Neural cell (in vitro differentiated cells): ENCODE data around the gene NUDCD2. TPM values are rescaled to one million over a fixed set of nuclear protein-coding genes. Genes with fewer than 3 reads are reported as not detected.

Experiments
- H2AFZ ChIP-seq: fragments of 200-600, 300-800 bp; sonication (generic), shearing (Covaris generic); 2 replicates; pipeline ENCODE4 v1.6.0; 2014; ENCODE audit warnings: low read depth, mild to moderate bottlenecking, antibody characterized with exemption, low read length, moderate library complexity
- H3F3A ChIP-seq: fragments of 200-600 bp; shearing (Covaris generic); 2 replicates; pipeline ENCODE4 v1.6.1; 2016; ENCODE audit warnings: mild to moderate bottlenecking, moderate library complexity, mixed read lengths, antibody characterized with exemption, low read length; ENCODE audit not compliant: insufficient read depth, poor library complexity, severe bottlenecking
- H3K27ac ChIP-seq: fragments of 200-600, 300-800 bp; sonication (generic), shearing (Covaris generic); 2 replicates; pipeline ENCODE4 v1.5.1; 2014; ENCODE audit warnings: mild to moderate bottlenecking, low read length, moderate library complexity
- H3K27me3 ChIP-seq: fragments of 300-800, 200-600 bp; sonication (generic), shearing (Covaris generic); 2 replicates; pipeline ENCODE4 v1.6.0; 2014; ENCODE audit warnings: mild to moderate bottlenecking, low read depth, low read length, moderate library complexity; ENCODE audit not compliant: insufficient read depth
- H3K36me3 ChIP-seq: fragments of 300-800, 200-600 bp; sonication (generic), shearing (Covaris generic); 2 replicates; pipeline ENCODE4 v1.5.1; 2014; ENCODE audit warnings: mild to moderate bottlenecking, antibody characterized with exemption, low read length, moderate library complexity; ENCODE audit not compliant: insufficient read depth
- H3K4me2 ChIP-seq: fragments of 300-800, 200-600 bp; sonication (generic), shearing (Covaris generic); 2 replicates; pipeline ENCODE4 v1.6.0; 2014; ENCODE audit warnings: mild to moderate bottlenecking, low read length
- H3K4me3 ChIP-seq: fragments of 300-800, 200-600 bp; sonication (generic), shearing (Covaris generic); 2 replicates; pipeline ENCODE4 v1.5.1; 2014; ENCODE audit warnings: mild to moderate bottlenecking, low read length, moderate library complexity
- H3K79me2 ChIP-seq: fragments of 200-600 bp; shearing (Covaris generic); replicated peaks from 2 replicates; pipeline ENCODE4 v1.6.0; 2014; ENCODE audit warnings: mild to moderate bottlenecking, low read length, moderate library complexity; ENCODE audit not compliant: insufficient read depth
- H3K9ac ChIP-seq: fragments of 300-800, 200-600 bp; sonication (generic), shearing (Covaris generic); 2 replicates; pipeline ENCODE4 v1.6.1; 2016; ENCODE audit warnings: mild to moderate bottlenecking, low read length, mixed read lengths
- H3K9me2 ChIP-seq: fragments of 200-600 bp; shearing (Covaris generic); 2 replicates; pipeline ENCODE4 v1.6.1; 2016; ENCODE audit warnings: mild to moderate bottlenecking, low read length, mixed read lengths; ENCODE audit not compliant: insufficient read depth
- H3K9me3 ChIP-seq: fragments of 200-600, 300-800 bp; sonication (generic), shearing (Covaris generic); 2 replicates; pipeline ENCODE4 v1.6.1; 2016; ENCODE audit warnings: mild to moderate bottlenecking, mixed run types, low read length, moderate library complexity, mixed read lengths
- H4K20me1 ChIP-seq: fragments of 200-600 bp; shearing (Covaris generic); 2 replicates; pipeline ENCODE4 v1.6.1; 2016; ENCODE audit warnings: mild to moderate bottlenecking, mixed run types; ENCODE audit not compliant: insufficient read depth
- EP300 ChIP-seq: fragments of 450-650 bp; conservative IDR thresholded peaks from 2 replicates; pipeline ENCODE4 v1.6.1; 2014; ENCODE audit warnings: antibody characterized with exemption, mild to moderate bottlenecking, moderate library complexity; ENCODE audit not compliant: poor library complexity, severe bottlenecking
- EZH2 ChIP-seq: fragments of 200-600, 300-800 bp; shearing (Covaris generic), sonication (generic); IDR thresholded peaks from 2 replicates; pipeline ENCODE4 v1.6.1; 2014; ENCODE audit warnings: antibody characterized with exemption, low read length, borderline replicate concordance, mild to moderate bottlenecking; ENCODE audit not compliant: insufficient read depth, poor library complexity, severe bottlenecking
- MXI1 ChIP-seq: fragments of 450-650 bp; conservative IDR thresholded peaks from 2 replicates; pipeline ENCODE4 v1.6.1; 2014; ENCODE audit warnings: antibody characterized with exemption, mild to moderate bottlenecking; ENCODE audit not compliant: poor library complexity, severe bottlenecking
- POLR2AphosphoS5 ChIP-seq: IDR thresholded peaks from 2 replicates; pipeline ENCODE4 v1.6.1; 2012
- RAD21 ChIP-seq: fragments of 450-650 bp; conservative IDR thresholded peaks from 2 replicates; pipeline ENCODE4 v1.6.1; 2014; ENCODE audit warnings: antibody characterized with exemption, mild to moderate bottlenecking, moderate library complexity
- SMC3 ChIP-seq: fragments of 450-650 bp; conservative IDR thresholded peaks from 2 replicates; pipeline ENCODE4 v1.6.1; 2014; ENCODE audit warnings: antibody characterized with exemption, mild to moderate bottlenecking, moderate library complexity; ENCODE audit not compliant: poor library complexity
- TAF1 ChIP-seq: IDR thresholded peaks from 2 replicates; pipeline ENCODE4 v1.6.1; 2012; ENCODE audit warnings: low read depth
- polyA plus RNA-seq: library from polyadenylated mRNA; depleted of rRNA; stranded (reverse); fragments of >200 nt; gene quantifications from 2 replicates; pipeline ENCODE4 v1.2.3, GENCODE V29; 2014
- TF ChIP-seq, protein P1 (sequence below): fragments of 450-650 bp; IDR thresholded peaks from 2 replicates; pipeline ENCODE4 v1.5.1; 2014; ENCODE audit warnings: antibody characterized with exemption, mild to moderate bottlenecking, moderate library complexity; ENCODE audit not compliant: poor library complexity, severe bottlenecking
- TF ChIP-seq, protein P2 (sequence below): IDR thresholded peaks from 2 replicates; pipeline ENCODE4 v1.6.1; 2012; ENCODE audit warnings: borderline replicate concordance

NUDCD2 gene
- polyA plus RNA-seq, 1 donor from 2014 or later = 17.7 TPM

- Histone ChIP-seq H3K9me3 (no peaks in the 10 kb centered on the region), H4K20me1 (no peaks in the 10 kb centered on the region), H3K4me3 (peak overlapping the region; percentile 86), H3K4me2 (no peak overlapping the region), H3K79me2 (peaks cover 42% of the 10 kb centered on the region), H3K27ac (no peak overlapping the region), H3K27me3 (no peaks in the 10 kb centered on the region), H3F3A (no peaks in the 10 kb centered on the region), H3K9me2 (no peaks in the 10 kb centered on the region), H3K9ac (no peak overlapping the region), H3K36me3 (no peaks in the 10 kb centered on the region), H2AFZ (no peak overlapping the region)
- no peak for TF ChIP-seq EZH2
- TF ChIP-seq TAF1 = no peak
- TF ChIP-seq SMC3 = no peak
- TF ChIP-seq EP300 = no peak
- TF ChIP-seq, protein P1, sequence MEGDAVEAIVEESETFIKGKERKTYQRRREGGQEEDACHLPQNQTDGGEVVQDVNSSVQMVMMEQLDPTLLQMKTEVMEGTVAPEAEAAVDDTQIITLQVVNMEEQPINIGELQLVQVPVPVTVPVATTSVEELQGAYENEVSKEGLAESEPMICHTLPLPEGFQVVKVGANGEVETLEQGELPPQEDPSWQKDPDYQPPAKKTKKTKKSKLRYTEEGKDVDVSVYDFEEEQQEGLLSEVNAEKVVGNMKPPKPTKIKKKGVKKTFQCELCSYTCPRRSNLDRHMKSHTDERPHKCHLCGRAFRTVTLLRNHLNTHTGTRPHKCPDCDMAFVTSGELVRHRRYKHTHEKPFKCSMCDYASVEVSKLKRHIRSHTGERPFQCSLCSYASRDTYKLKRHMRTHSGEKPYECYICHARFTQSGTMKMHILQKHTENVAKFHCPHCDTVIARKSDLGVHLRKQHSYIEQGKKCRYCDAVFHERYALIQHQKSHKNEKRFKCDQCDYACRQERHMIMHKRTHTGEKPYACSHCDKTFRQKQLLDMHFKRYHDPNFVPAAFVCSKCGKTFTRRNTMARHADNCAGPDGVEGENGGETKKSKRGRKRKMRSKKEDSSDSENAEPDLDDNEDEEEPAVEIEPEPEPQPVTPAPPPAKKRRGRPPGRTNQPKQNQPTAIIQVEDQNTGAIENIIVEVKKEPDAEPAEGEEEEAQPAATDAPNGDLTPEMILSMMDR = no peak
- TF ChIP-seq POLR2AphosphoS5 = no peak
- no peak for TF ChIP-seq RAD21
- TF ChIP-seq MXI1 = no peak
- TF ChIP-seq, protein P2, sequence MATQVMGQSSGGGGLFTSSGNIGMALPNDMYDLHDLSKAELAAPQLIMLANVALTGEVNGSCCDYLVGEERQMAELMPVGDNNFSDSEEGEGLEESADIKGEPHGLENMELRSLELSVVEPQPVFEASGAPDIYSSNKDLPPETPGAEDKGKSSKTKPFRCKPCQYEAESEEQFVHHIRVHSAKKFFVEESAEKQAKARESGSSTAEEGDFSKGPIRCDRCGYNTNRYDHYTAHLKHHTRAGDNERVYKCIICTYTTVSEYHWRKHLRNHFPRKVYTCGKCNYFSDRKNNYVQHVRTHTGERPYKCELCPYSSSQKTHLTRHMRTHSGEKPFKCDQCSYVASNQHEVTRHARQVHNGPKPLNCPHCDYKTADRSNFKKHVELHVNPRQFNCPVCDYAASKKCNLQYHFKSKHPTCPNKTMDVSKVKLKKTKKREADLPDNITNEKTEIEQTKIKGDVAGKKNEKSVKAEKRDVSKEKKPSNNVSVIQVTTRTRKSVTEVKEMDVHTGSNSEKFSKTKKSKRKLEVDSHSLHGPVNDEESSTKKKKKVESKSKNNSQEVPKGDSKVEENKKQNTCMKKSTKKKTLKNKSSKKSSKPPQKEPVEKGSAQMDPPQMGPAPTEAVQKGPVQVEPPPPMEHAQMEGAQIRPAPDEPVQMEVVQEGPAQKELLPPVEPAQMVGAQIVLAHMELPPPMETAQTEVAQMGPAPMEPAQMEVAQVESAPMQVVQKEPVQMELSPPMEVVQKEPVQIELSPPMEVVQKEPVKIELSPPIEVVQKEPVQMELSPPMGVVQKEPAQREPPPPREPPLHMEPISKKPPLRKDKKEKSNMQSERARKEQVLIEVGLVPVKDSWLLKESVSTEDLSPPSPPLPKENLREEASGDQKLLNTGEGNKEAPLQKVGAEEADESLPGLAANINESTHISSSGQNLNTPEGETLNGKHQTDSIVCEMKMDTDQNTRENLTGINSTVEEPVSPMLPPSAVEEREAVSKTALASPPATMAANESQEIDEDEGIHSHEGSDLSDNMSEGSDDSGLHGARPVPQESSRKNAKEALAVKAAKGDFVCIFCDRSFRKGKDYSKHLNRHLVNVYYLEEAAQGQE = no peak
Observed at GRCh38 chr5:163440954-163441353, 18.9 kb downstream of the NUDCD2 start.

- Histone ChIP-seq H3F3A (no peaks in the 10 kb centered on the region), H3K4me3 (peak overlapping the region; percentile 86), H3K27ac (no peak overlapping the region), H2AFZ (no peak overlapping the region), H3K4me2 (peak overlapping the region; percentile 61), H4K20me1 (no peaks in the 10 kb centered on the region), H3K9me2 (no peaks in the 10 kb centered on the region), H3K9ac (no peak overlapping the region), H3K79me2 (peaks cover 42% of the 10 kb centered on the region), H3K27me3 (no peaks in the 10 kb centered on the region), H3K36me3 (no peaks in the 10 kb centered on the region), H3K9me3 (no peaks in the 10 kb centered on the region)
- TF ChIP-seq, protein P2 = no peak
- TF ChIP-seq POLR2AphosphoS5 = no peak
- TF ChIP-seq TAF1 = no peak
- TF ChIP-seq RAD21 = no peak
- TF ChIP-seq MXI1 = no peak
- TF ChIP-seq, protein P1 = no peak
- TF ChIP-seq SMC3 = no peak
- no peak for TF ChIP-seq EZH2
- no peak for TF ChIP-seq EP300
Observed at GRCh38 chr5:163439092-163439425, 20.8 kb downstream of the NUDCD2 start.
